HG03039 (cell line): ENCODE data around the gene LPP.

Source experiments
- ATAC-seq: cut with Tn5 transposase; IDR thresholded peaks from one replicate; pipeline ENCODE4 v1.9.1; 2021; ENCODE audit warnings: mild to moderate bottlenecking, moderate library complexity; ENCODE audit not compliant: unreplicated experiment

The LPP gene

GRCh38 chr3:188219147-188219546 is 65.2 kb downstream of the LPP start:
- no peak for ATAC-seq

GRCh38 chr3:188220097-188220788 is 66.3 kb downstream of the LPP start:
- ATAC-seq, result no peak

- ATAC-seq, result no peak
Observed at GRCh38 chr3:188220988-188221818, 67.2 kb downstream of the LPP start.

- ATAC-seq, result no peak
Observed at GRCh38 chr3:188223936-188224335, 70.0 kb downstream of the LPP start.

- ATAC-seq, result no peak
Observed at GRCh38 chr3:188227442-188227841, 73.5 kb downstream of the LPP start.

- ATAC-seq, result no peak
Observed at GRCh38 chr3:188229177-188229576, 75.2 kb downstream of the LPP start.

- no peak for ATAC-seq
Observed at GRCh38 chr3:188229726-188230125, 75.8 kb downstream of the LPP start.

- ATAC-seq, result no peak
Observed at GRCh38 chr3:188230962-188231361, 77.0 kb downstream of the LPP start.

GRCh38 chr3:188231456-188231855 is 77.5 kb downstream of the LPP start:
- no peak for ATAC-seq

GRCh38 chr3:188232656-188233055 is 78.7 kb downstream of the LPP start:
- no peak for ATAC-seq

GRCh38 chr3:188233320-188233719 is 79.4 kb downstream of the LPP start:
- no peak for ATAC-seq

GRCh38 chr3:188234132-188234531 is 80.2 kb downstream of the LPP start:
- no peak for ATAC-seq

- ATAC-seq, result no peak
Observed at GRCh38 chr3:188236271-188236670, 82.3 kb downstream of the LPP start.

GRCh38 chr3:188239035-188239434 is 85.1 kb downstream of the LPP start:
- ATAC-seq, result no peak

- no peak for ATAC-seq
Observed at GRCh38 chr3:188239577-188239976, 85.6 kb downstream of the LPP start.

- no peak for ATAC-seq
Observed at GRCh38 chr3:188240189-188240981, 86.4 kb downstream of the LPP start.

- no peak for ATAC-seq
Observed at GRCh38 chr3:188241072-188241471, 87.1 kb downstream of the LPP start.

- ATAC-seq, result no peak
Observed at GRCh38 chr3:188241883-188242282, 87.9 kb downstream of the LPP start.

GRCh38 chr3:188242436-188243123 is 88.6 kb downstream of the LPP start:
- ATAC-seq, result no peak

- ATAC-seq, result no peak
Observed at GRCh38 chr3:188243124-188243795, 89.3 kb downstream of the LPP start.
